Activated T-cell treated with anti-CD3 and anti-CD28 coated beads, Interleukin-2, amount 50 U/mL, for 72 hours (primary cell): Measurements from ENCODE around the gene FKBP14. TPM values are rescaled to one million over a fixed set of nuclear protein-coding genes. Genes with fewer than 3 reads are reported as not detected.

Experiments
- ATAC-seq, 2 donors: fragments of 150-1000 bp; cut with Tn5 transposase; replicated peaks in 1 of 2; 2 replicates each; pipeline ENCODE4 v1.10.0; 2021; ENCODE audit warnings: moderate library complexity in 2 of 2, mild to moderate bottlenecking in 1 of 2
- DNase-seq, 2 donors: peaks; one replicate each; pipeline ENCODE4 v3.0.0; 2021 to 2022; ENCODE audit warnings: mixed read lengths in 1 of 2
- H3K27ac Mint-ChIP-seq: one replicate; pipeline ENCODE4 v1.8.0; 2022; ENCODE audit warnings: mild to moderate bottlenecking, moderate library complexity, mixed read lengths
- H3K27me3 Mint-ChIP-seq: one replicate; pipeline ENCODE4 v1.8.0; 2022; ENCODE audit warnings: low read depth, mixed read lengths
- H3K36me3 Mint-ChIP-seq, 2 donors: one replicate each; pipeline ENCODE4 v1.8.0; 2022; ENCODE audit warnings: mixed read lengths in 2 of 2, mild to moderate bottlenecking in 1 of 2; ENCODE audit not compliant: insufficient read depth in 2 of 2
- H3K4me1 Mint-ChIP-seq: one replicate; pipeline ENCODE4 v1.8.0; 2022; ENCODE audit warnings: low read depth, mixed read lengths
- H3K4me3 Mint-ChIP-seq, 2 donors: one replicate each; pipeline ENCODE4 v1.8.0; 2022; ENCODE audit warnings: mild to moderate bottlenecking in 2 of 2, mixed read lengths in 2 of 2, moderate library complexity in 2 of 2
- H3K9me3 Mint-ChIP-seq, 2 donors: one replicate each; pipeline ENCODE4 v1.8.0; 2022; ENCODE audit warnings: mixed read lengths in 2 of 2
- total RNA-seq, 2 donors: library from RNA; stranded (reverse); gene quantifications; one replicate each; pipeline ENCODE4 v1.2.3, GENCODE V29; 2022

Gene FKBP14
- total RNA-seq, 2 donors from 2014 or later, result 13.3 to 13.6 TPM

GRCh38 chr7:30048582-30048981 lies 22.1 kb upstream of the FKBP14 start:
- H3K9me3 Mint-ChIP-seq, result no peaks in the 10 kb centered on the region
- no peaks in the 10 kb centered on the region for H3K27me3 Mint-ChIP-seq
- ATAC-seq (no peak), DNase-seq (no peak)
- H3K4me1 Mint-ChIP-seq, result no peaks in the 10 kb centered on the region
- H3K36me3 Mint-ChIP-seq, result peaks cover 2 to 3% of the 10 kb centered on the region in 2 donors
- no peak overlapping the region for H3K27ac Mint-ChIP-seq
- no peak overlapping the region for H3K4me3 Mint-ChIP-seq

GRCh38 chr7:30047124-30047523 lies 20.6 kb upstream of the FKBP14 start:
- no peak overlapping the region for H3K27ac Mint-ChIP-seq
- no peaks in the 10 kb centered on the region for H3K4me1 Mint-ChIP-seq
- no peaks in the 10 kb centered on the region for H3K9me3 Mint-ChIP-seq
- peaks cover 2 to 3% of the 10 kb centered on the region in 2 donors for H3K36me3 Mint-ChIP-seq
- H3K27me3 Mint-ChIP-seq, result no peaks in the 10 kb centered on the region
- H3K4me3 Mint-ChIP-seq, result no peak overlapping the region
- no peak for ATAC-seq
- no peak for DNase-seq

GRCh38 chr7:30046127-30046770 lies 19.7 kb upstream of the FKBP14 start:
- no peaks in the 10 kb centered on the region for H3K27me3 Mint-ChIP-seq
- DNase-seq (no peak), ATAC-seq (no peak)
- H3K4me3 Mint-ChIP-seq, result no peak overlapping the region
- H3K4me1 Mint-ChIP-seq, result no peaks in the 10 kb centered on the region
- H3K27ac Mint-ChIP-seq, result no peak overlapping the region
- peaks cover 2 to 3% of the 10 kb centered on the region in 2 donors for H3K36me3 Mint-ChIP-seq
- H3K9me3 Mint-ChIP-seq, result no peaks in the 10 kb centered on the region

- no peaks in the 10 kb centered on the region for H3K27me3 Mint-ChIP-seq
- no peaks in the 10 kb centered on the region for H3K9me3 Mint-ChIP-seq
- H3K4me3 Mint-ChIP-seq, result no peak overlapping the region
- no peak for ATAC-seq
- H3K36me3 Mint-ChIP-seq, result peaks cover 0 to 3% of the 10 kb centered on the region in 2 donors
- H3K4me1 Mint-ChIP-seq, result peaks cover 5% of the 10 kb centered on the region
- H3K27ac Mint-ChIP-seq, result no peak overlapping the region
- no peak for DNase-seq
Measured at GRCh38 chr7:30041526-30042269, 15.2 kb upstream of the FKBP14 start.

GRCh38 chr7:30040938-30041337 lies 14.4 kb upstream of the FKBP14 start:
- peaks cover 0 to 3% of the 10 kb centered on the region in 2 donors for H3K36me3 Mint-ChIP-seq
- peaks cover 5% of the 10 kb centered on the region for H3K4me1 Mint-ChIP-seq
- no peaks in the 10 kb centered on the region for H3K9me3 Mint-ChIP-seq
- ATAC-seq (no peak), DNase-seq (no peak)
- no peaks in the 10 kb centered on the region for H3K27me3 Mint-ChIP-seq
- H3K4me3 Mint-ChIP-seq, result no peak overlapping the region
- H3K27ac Mint-ChIP-seq, result no peak overlapping the region

- Mint-ChIP-seq H3K4me1 (peaks cover 5% of the 10 kb centered on the region), H3K27me3 (no peaks in the 10 kb centered on the region), H3K4me3 (no peak overlapping the region), H3K36me3 (no peaks in the 10 kb centered on the region), H3K27ac (no peak overlapping the region), H3K9me3 (no peaks in the 10 kb centered on the region)
- no peak for ATAC-seq
- no peak for DNase-seq
Measured at GRCh38 chr7:30038196-30038980, 11.9 kb upstream of the FKBP14 start.

GRCh38 chr7:30036220-30036619 lies 9.7 kb upstream of the FKBP14 start:
- Mint-ChIP-seq H3K4me3 (no peak overlapping the region), H3K27ac (no peak overlapping the region), H3K9me3 (no peaks in the 10 kb centered on the region), H3K36me3 (no peaks in the 10 kb centered on the region), H3K4me1 (peaks cover 5% of the 10 kb centered on the region), H3K27me3 (no peaks in the 10 kb centered on the region)
- ATAC-seq (no peak), DNase-seq (no peak)

GRCh38 chr7:30034501-30034900 lies 8.0 kb upstream of the FKBP14 start:
- DNase-seq (no peak), ATAC-seq (no peak)
- Mint-ChIP-seq H3K4me1 (no peaks in the 10 kb centered on the region), H3K9me3 (no peaks in the 10 kb centered on the region), H3K36me3 (no peaks in the 10 kb centered on the region), H3K27ac (peak overlapping the region; percentile 33), H3K27me3 (no peaks in the 10 kb centered on the region), H3K4me3 (no peak overlapping the region)

- DNase-seq (no peak), ATAC-seq (no peak)
- Mint-ChIP-seq H3K4me1 (peaks cover 5% of the 10 kb centered on the region), H3K36me3 (no peaks in the 10 kb centered on the region), H3K4me3 (no peak overlapping the region), H3K27me3 (no peaks in the 10 kb centered on the region), H3K9me3 (no peaks in the 10 kb centered on the region), H3K27ac (no peak overlapping the region)
Measured at GRCh38 chr7:30032310-30033125, 6.0 kb upstream of the FKBP14 start.

- H3K27ac Mint-ChIP-seq, result no peak overlapping the region
- H3K4me1 Mint-ChIP-seq, result peaks cover 22% of the 10 kb centered on the region
- ATAC-seq (no peak), DNase-seq (peak; percentile 19 to 24)
- H3K9me3 Mint-ChIP-seq, result no peaks in the 10 kb centered on the region
- no peaks in the 10 kb centered on the region for H3K27me3 Mint-ChIP-seq
- H3K4me3 Mint-ChIP-seq, result no peak overlapping the region
- no peaks in the 10 kb centered on the region for H3K36me3 Mint-ChIP-seq
Measured at GRCh38 chr7:30029696-30030095, 3.2 kb upstream of the FKBP14 start.

- Mint-ChIP-seq H3K27ac (peak overlapping the region; percentile 44), H3K4me1 (peaks cover 29% of the 10 kb centered on the region)
Measured at GRCh38 chr7:30028749-30029635, 2.5 kb upstream of the FKBP14 start.

GRCh38 chr7:30028216-30028748 lies 1.8 kb upstream of the FKBP14 start, which contains the start of gene PLEKHA8:
TSS of gene PLEKHA8 (plus strand) at chr7:30028412. CDS start at chr7:30028763, 351 bp downstream.
- H3K4me3 Mint-ChIP-seq, result no peak within 1 kb of the TSS

More at GRCh38 chr7:30028749-30029635, 2.5 kb upstream of the FKBP14 start:
- no peaks in the 10 kb centered on the region for H3K27me3 Mint-ChIP-seq
- DNase-seq, result no peak
- no peaks in the 10 kb centered on the region for H3K9me3 Mint-ChIP-seq
- H3K36me3 Mint-ChIP-seq, result no peaks in the 10 kb centered on the region
- no peak overlapping the region for H3K4me3 Mint-ChIP-seq
- peak; percentile 23 to 26 for ATAC-seq

More at GRCh38 chr7:30028216-30028748, 1.8 kb upstream of the FKBP14 start, which contains the start of gene PLEKHA8:
- Mint-ChIP-seq H3K4me1 (peaks cover 37% of the 10 kb centered on the region), H3K36me3 (no peaks in the 10 kb centered on the region), H3K27ac (peak within 1 kb of the TSS; percentile 91), H3K9me3 (no peaks in the 10 kb centered on the region), H3K27me3 (no peaks in the 10 kb centered on the region)
- DNase-seq, result peak; percentile 87 to 93
- peak; percentile 66 to 67 for ATAC-seq
